ENCODE measurements around the gene PCNX2. TPM values are rescaled to one million over a fixed set of nuclear protein-coding genes. Genes with fewer than 3 reads are reported as not detected.

Gene PCNX2
- total and polyA plus RNA-seq, 12 donors: 0.29 to 3.1 (median 1.6) TPM

- TF ChIP-seq CTCF (IDR thresholded peaks at IDR 0.05): no peak
- DNase-seq: no peak
- H3K4me1 ChIP-seq: no peaks in the 10 kb centered on the region
- no peak overlapping the region for H3K27ac ChIP-seq
- intact Hi-C loops (cut with DNase I): no loop called here
- no peaks in the 10 kb centered on the region for H3K36me3 ChIP-seq
- no peak for ATAC-seq
- H3K4me3 ChIP-seq: no peak overlapping the region
- H3K27me3 ChIP-seq: peaks cover 0 to 6% (median 0%) of the 10 kb centered on the region in 7 donors
- WGBS, 2 donors: 96 to 97% methylated on average over 5 of the region's 5 CpGs
- H3K9me3 ChIP-seq: no peaks in the 10 kb centered on the region
Measured at GRCh38 chr1:233211595-233211994, 83.9 kb downstream of the PCNX2 start.

DNA sequence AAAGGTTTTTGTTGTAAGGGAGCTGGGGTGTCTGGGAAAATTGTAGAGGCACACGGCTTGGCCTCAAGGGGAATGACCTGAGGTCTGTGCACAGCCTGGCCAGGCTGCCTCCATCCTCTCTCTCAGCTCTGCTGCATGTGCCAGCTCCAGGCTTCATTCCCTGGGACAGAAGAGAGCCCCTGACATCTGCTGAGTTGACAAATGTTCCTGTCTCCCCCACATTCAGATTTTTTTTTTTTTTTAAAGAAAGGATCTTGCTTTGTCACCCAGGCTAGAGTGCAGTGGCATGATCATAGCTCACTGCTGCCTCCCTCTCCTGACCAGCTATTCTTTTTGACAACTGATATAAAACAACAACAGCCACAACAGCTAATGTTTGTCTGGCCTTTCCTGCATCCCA is 84.4 kb downstream of the PCNX2 start:
- H3K27ac ChIP-seq: no peak overlapping the region
- peaks cover 0 to 6% (median 0%) of the 10 kb centered on the region in 7 donors for H3K27me3 ChIP-seq
- no peaks in the 10 kb centered on the region for H3K4me1 ChIP-seq
- H3K9me3 ChIP-seq: no peaks in the 10 kb centered on the region
- no peak overlapping the region for H3K4me3 ChIP-seq
- no peak for ATAC-seq
- no peak for TF ChIP-seq CTCF (IDR thresholded peaks at IDR 0.05)
- WGBS, 2 donors: 66 to 86% methylated on average over 1 of the region's 1 CpG
- no peak for DNase-seq
- H3K36me3 ChIP-seq: no peaks in the 10 kb centered on the region
- intact Hi-C loops (cut with DNase I): no loop called here

DNA sequence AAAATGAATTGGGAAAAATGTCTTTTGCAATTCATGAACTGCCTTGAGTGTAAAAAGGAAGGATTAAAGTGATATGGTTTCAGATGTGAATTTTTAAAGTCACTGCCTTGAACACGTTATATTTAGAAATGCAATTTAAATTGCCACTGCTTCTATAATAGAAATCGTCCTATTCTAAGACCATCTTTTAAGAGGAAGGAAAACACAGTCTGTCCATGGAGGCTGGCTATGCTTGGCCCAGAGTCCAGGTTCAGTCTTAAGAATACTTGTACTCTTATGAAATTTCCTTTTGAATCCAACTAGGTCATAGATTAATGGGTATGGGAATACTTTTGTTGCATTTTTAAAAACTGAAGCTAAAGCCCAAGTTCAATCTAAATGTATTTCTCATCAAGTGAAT is 86.0 kb downstream of the PCNX2 start:
- 61 to 70% methylated on average over 2 of the region's 2 CpGs for WGBS, 2 donors
- no peaks in the 10 kb centered on the region for H3K9me3 ChIP-seq
- no peak for ATAC-seq
- no peak for TF ChIP-seq CTCF (IDR thresholded peaks at IDR 0.05)
- no peak for DNase-seq
- H3K27ac ChIP-seq: no peak overlapping the region
- H3K27me3 ChIP-seq: peaks cover 0 to 6% (median 0%) of the 10 kb centered on the region in 7 donors
- no peak overlapping the region for H3K4me3 ChIP-seq
- intact Hi-C loops (cut with DNase I): no loop called here
- no peaks in the 10 kb centered on the region for H3K4me1 ChIP-seq
- H3K36me3 ChIP-seq: no peaks in the 10 kb centered on the region

- Histone ChIP-seq H3K4me1 (no peaks in the 10 kb centered on the region), H3K27ac (no peak overlapping the region), H3K4me3 (no peak overlapping the region), H3K36me3 (no peaks in the 10 kb centered on the region), H3K9me3 (no peaks in the 10 kb centered on the region), H3K27me3 (peaks cover 0 to 6% (median 0%) of the 10 kb centered on the region in 7 donors)
- intact Hi-C loops (cut with DNase I): no loop called here
- no peak for TF ChIP-seq CTCF (IDR thresholded peaks at IDR 0.05)
- DNase-seq: no peak
- ATAC-seq: no peak
Measured at GRCh38 chr1:233208687-233209086, 86.8 kb downstream of the PCNX2 start.

DNA sequence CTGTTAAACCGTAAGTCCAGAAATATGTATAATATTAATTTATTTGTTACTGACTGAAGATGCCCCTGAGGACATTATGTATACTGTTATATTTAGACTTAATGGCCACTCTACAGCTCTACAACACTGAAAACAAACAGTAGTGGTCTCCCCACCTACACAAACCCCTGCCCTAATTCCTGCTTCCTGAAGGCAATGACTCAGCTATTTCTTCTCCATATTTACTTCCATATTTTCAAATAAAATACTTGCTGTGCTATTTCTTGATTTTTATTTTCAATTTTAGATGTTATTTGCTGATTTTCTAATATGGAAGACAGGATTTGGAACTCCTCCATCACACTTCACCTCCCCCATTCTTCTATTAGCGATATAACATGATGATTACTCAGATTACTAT is 97.6 kb downstream of the PCNX2 start:
- WGBS, 2 donors: 96 to 97% methylated on average over 2 of the region's 2 CpGs
- Histone ChIP-seq H3K27ac (no peak overlapping the region), H3K4me3 (no peak overlapping the region), H3K27me3 (no peaks in the 10 kb centered on the region), H3K9me3 (peaks cover 0 to 35% (median 23%) of the 10 kb centered on the region in 11 donors), H3K4me1 (no peaks in the 10 kb centered on the region), H3K36me3 (no peaks in the 10 kb centered on the region)
- no peak for DNase-seq
- no peak for ATAC-seq
- TF ChIP-seq CTCF (IDR thresholded peaks at IDR 0.05): no peak
- intact Hi-C loops (cut with DNase I): no loop called here
